Mesenchymal stem cell (in vitro differentiated cells and primary cell): ENCODE data around the gene CDRT4.

Experiments
- DNase-seq: peaks from one replicate; pipeline ENCODE4 v3.0.0-alpha.2; 2013
- H2AFZ ChIP-seq: one replicate; pipeline ENCODE4 v1.6.1; 2013; ENCODE audit warnings: low read depth, mild to moderate bottlenecking, control low read depth, inconsistent platforms, low read length, moderate library complexity
- H2AK5ac ChIP-seq: 2 replicates; pipeline ENCODE4 v1.6.1; 2013; ENCODE audit warnings: low read length, moderate library complexity, mild to moderate bottlenecking, inconsistent platforms; ENCODE audit not compliant: severe bottlenecking
- H2BK120ac ChIP-seq: one replicate; pipeline ENCODE4 v1.6.1; 2013; ENCODE audit warnings: low read depth, mild to moderate bottlenecking, inconsistent platforms, low read length, moderate library complexity
- H2BK12ac ChIP-seq, 2 experiments: one replicate each; pipeline ENCODE4 v1.6.1; 2013; ENCODE audit warnings: inconsistent platforms in 2 of 2, low read length in 2 of 2, mild to moderate bottlenecking in 2 of 2, moderate library complexity in 2 of 2, control low read depth in 1 of 2
- H2BK15ac ChIP-seq: one replicate; pipeline ENCODE4 v1.6.1; 2013; ENCODE audit warnings: mild to moderate bottlenecking, low read depth, inconsistent platforms; ENCODE audit not compliant: poor library complexity, severe bottlenecking
- H2BK5ac ChIP-seq: 2 replicates; pipeline ENCODE4 v1.6.1; 2013; ENCODE audit warnings: low read depth, mild to moderate bottlenecking, low read length, control low read depth, inconsistent platforms; ENCODE audit not compliant: poor library complexity, severe bottlenecking
- H3K14ac ChIP-seq, 2 experiments: one replicate each; pipeline ENCODE4 v1.6.1; 2013; ENCODE audit warnings: inconsistent platforms in 2 of 2, low read length in 2 of 2, control low read depth in 1 of 2, mild to moderate bottlenecking in 1 of 2, moderate library complexity in 1 of 2
- H3K18ac ChIP-seq, 2 experiments: one replicate each; pipeline ENCODE4 v1.6.1; 2013; ENCODE audit warnings: inconsistent platforms in 2 of 2, low read length in 2 of 2, control low read depth in 1 of 2, low read depth in 1 of 2, mild to moderate bottlenecking in 1 of 2
- H3K23ac ChIP-seq, 2 experiments: one replicate each; pipeline ENCODE4 v1.6.1; 2013; ENCODE audit warnings: inconsistent platforms in 2 of 2, low read length in 2 of 2, mild to moderate bottlenecking in 2 of 2, moderate library complexity in 2 of 2, control low read depth in 1 of 2
- H3K27ac ChIP-seq: 2 replicates; pipeline ENCODE4 v1.5.1; 2013; ENCODE audit warnings: mild to moderate bottlenecking, moderate library complexity, low read length, control low read depth, inconsistent platforms; ENCODE audit not compliant: poor library complexity, severe bottlenecking
- H3K27me3 ChIP-seq, 2 experiments: 2 replicates each; pipeline versions ENCODE4 v1.6.1 to v1.7.0; 2013; ENCODE audit warnings: low read length in 2 of 2, mild to moderate bottlenecking in 2 of 2, moderate library complexity in 2 of 2, control low read depth in 1 of 2, inconsistent platforms in 1 of 2; ENCODE audit not compliant: control insufficient read depth in 1 of 2, insufficient read depth in 1 of 2
- H3K36me3 ChIP-seq, 2 experiments: 2 replicates each; pipeline versions ENCODE4 v1.6.1 to v1.7.0; 2013; ENCODE audit warnings: low read length in 2 of 2, control low read depth in 1 of 2, inconsistent platforms in 1 of 2, low read depth in 1 of 2, mild to moderate bottlenecking in 1 of 2; ENCODE audit not compliant: insufficient read depth in 2 of 2, control insufficient read depth in 1 of 2
- H3K4ac ChIP-seq, 2 experiments: one replicate each; pipeline ENCODE4 v1.6.1; 2013; ENCODE audit warnings: inconsistent platforms in 2 of 2, low read length in 2 of 2, mild to moderate bottlenecking in 2 of 2, moderate library complexity in 2 of 2, control low read depth in 1 of 2, low read depth in 1 of 2
- H3K4me1 ChIP-seq: 2 replicates; pipeline ENCODE4 v1.6.1; 2013; ENCODE audit warnings: low read depth, low read length, control low read depth; ENCODE audit not compliant: control insufficient read depth, insufficient read depth
- H3K4me2 ChIP-seq: 2 replicates; pipeline ENCODE4 v1.6.1; 2013; ENCODE audit warnings: low read length, mild to moderate bottlenecking, inconsistent platforms; ENCODE audit not compliant: poor library complexity, severe bottlenecking
- H3K4me3 ChIP-seq, 2 experiments: 2 replicates each; pipeline versions ENCODE4 v1.5.1 to v1.7.0; 2013; ENCODE audit warnings: low read length in 2 of 2, mild to moderate bottlenecking in 2 of 2, control low read depth in 1 of 2, low read depth in 1 of 2; ENCODE audit not compliant: insufficient read depth in 1 of 2
- H3K79me1 ChIP-seq: replicated peaks from 2 replicates; pipeline ENCODE4 v1.6.1; 2013; ENCODE audit warnings: mild to moderate bottlenecking, control low read depth, low read length, inconsistent platforms; ENCODE audit not compliant: poor library complexity, severe bottlenecking
- H3K9ac ChIP-seq: 2 replicates; pipeline ENCODE4 v1.7.0; 2013; ENCODE audit warnings: mild to moderate bottlenecking, low read length, moderate library complexity
- H3K9me3 ChIP-seq: 2 replicates; pipeline ENCODE4 v1.7.0; 2013; ENCODE audit warnings: mild to moderate bottlenecking, low read length; ENCODE audit not compliant: control insufficient read depth
- H4K8ac ChIP-seq: one replicate; pipeline ENCODE4 v1.6.1; 2013; ENCODE audit warnings: inconsistent platforms, mild to moderate bottlenecking, low read length, moderate library complexity
- H4K91ac ChIP-seq: one replicate; pipeline ENCODE4 v1.6.1; 2013; ENCODE audit warnings: mild to moderate bottlenecking, low read length, inconsistent platforms
- WGBS: methylation state at CpG from one replicate; pipeline ENCODE4 v1.1.7; 2013; ENCODE audit warnings: mixed read lengths; 5-methylcytosine and 5-hydroxymethylcytosine counted together

The CDRT4 gene

DNA sequence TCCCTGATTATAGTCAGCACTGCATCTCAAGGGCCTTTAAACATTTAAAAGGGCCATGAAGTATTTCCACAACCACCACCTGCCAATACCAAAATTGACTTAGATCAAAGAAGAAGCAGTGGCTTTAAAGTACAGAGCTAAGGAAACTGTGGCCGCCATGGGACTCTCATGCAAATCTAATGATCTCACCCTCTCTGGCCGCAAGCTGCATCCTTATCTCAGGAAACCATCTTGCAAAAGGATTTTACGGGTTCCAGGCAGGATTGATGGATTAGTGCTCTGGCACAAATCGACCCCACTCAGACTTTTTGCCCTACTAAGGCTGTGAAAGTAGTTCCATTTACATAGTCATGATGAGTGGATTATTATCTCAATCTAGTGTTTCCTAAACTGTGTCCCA, 22.6 kb downstream of the CDRT4 start:
- peaks cover 2% of the 10 kb centered on the region for H3K79me1 ChIP-seq
- 17% methylated on average over 3 of the region's 4 CpGs for WGBS
- no peak overlapping the region for H3K4me2 ChIP-seq
- no peak overlapping the region for H3K23ac ChIP-seq
- H3K4ac ChIP-seq = no peak overlapping the region
- no peak overlapping the region for H3K9ac ChIP-seq
- no peak overlapping the region for H3K4me3 ChIP-seq
- H3K4me1 ChIP-seq = no peaks in the 10 kb centered on the region
- H4K8ac ChIP-seq = no peak overlapping the region
- peak; percentile 76 for DNase-seq
- H3K18ac ChIP-seq = no peak overlapping the region
- no peak overlapping the region for H3K14ac ChIP-seq
- H2BK5ac ChIP-seq = no peak overlapping the region
- no peaks in the 10 kb centered on the region for H3K27me3 ChIP-seq
- no peaks in the 10 kb centered on the region for H3K9me3 ChIP-seq
- H2BK12ac ChIP-seq = no peak overlapping the region
- H4K91ac ChIP-seq = no peak overlapping the region
- no peak overlapping the region for H2BK120ac ChIP-seq
- H3K27ac ChIP-seq = no peak overlapping the region
- H2AK5ac ChIP-seq = no peak overlapping the region
- no peak overlapping the region for H2BK15ac ChIP-seq
- H2AFZ ChIP-seq = no peak overlapping the region
- peaks cover 0 to 4% of the 10 kb centered on the region in 2 experiments for H3K36me3 ChIP-seq

DNA sequence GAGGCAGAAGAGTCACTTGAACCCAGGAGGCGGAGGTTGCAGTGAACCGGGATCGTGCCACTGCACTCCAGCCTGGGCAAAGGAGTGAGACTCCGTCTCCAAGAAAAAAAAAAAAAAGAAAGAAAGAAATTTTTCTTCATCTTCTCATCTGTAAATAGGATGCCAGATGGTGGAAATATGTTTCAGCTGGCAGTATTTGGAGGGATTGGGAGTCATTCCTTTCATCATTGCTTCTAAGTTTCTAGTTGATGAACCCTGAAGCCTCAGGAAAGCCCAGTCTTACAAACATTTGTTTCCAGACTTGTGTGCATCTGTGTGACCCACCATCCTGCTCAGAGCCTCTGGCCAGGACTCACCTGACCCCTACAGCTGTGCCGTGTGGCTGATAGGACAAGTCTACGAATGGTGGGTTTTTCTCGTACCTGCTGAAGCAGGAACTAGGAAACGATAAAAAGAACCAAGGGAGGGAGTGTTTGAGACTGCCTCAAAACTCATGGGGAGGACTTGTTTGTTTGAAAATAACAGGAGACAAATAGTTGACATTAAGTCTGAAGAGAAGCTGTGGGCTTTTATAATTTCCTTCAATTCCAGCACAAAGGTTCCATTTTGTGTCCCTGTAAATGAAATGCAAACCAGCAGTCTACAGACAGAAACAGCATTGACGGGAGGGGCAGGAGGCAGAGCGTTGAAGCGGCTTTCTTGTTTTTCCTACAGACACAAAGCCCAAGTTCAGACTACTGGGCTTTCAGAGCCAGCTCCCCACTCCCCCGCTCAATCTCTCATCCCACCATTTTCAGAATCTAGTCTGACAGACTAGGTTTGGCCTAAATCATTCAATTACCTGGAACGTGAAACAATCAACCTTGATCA, 24.9 kb downstream of the CDRT4 start:
- 98% methylated on average over 10 of the region's 13 CpGs for WGBS
- Histone ChIP-seq H3K36me3 (peaks cover 0 to 7% of the 10 kb centered on the region in 2 experiments), H3K27ac (no peak overlapping the region)

DNA sequence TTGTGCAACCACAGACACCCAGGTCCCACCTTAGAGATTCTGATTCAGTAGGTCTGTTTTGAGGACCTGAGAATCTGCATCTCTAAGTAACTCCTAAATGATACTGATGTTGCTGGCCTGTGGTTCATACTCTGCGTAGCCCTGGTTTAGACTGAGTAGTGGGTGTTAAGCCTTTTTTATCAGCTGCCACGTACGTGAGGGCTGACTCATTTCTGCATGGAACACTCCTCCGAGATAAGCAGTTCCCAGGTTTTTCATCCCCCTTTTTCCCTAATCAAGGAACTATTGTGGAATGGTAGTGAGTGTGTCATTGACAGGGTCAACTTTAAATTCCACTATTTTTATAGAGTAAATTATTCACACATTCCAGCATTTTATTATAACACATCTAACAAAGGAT, 26.1 kb downstream of the CDRT4 start:
- Histone ChIP-seq H3K4me3 (no peak overlapping the region), H4K8ac (no peak overlapping the region), H3K36me3 (peaks cover 0 to 13% of the 10 kb centered on the region in 2 experiments), H3K79me1 (peaks cover 4% of the 10 kb centered on the region), H2BK5ac (no peak overlapping the region), H2AK5ac (no peak overlapping the region), H4K91ac (no peak overlapping the region), H3K4me1 (peaks cover 3% of the 10 kb centered on the region), H2BK120ac (no peak overlapping the region), H3K14ac (no peak overlapping the region), H3K23ac (no peak overlapping the region), H3K27ac (no peak overlapping the region), H2BK15ac (no peak overlapping the region), H2BK12ac (no peak overlapping the region), H2AFZ (no peak overlapping the region), H3K18ac (no peak overlapping the region), H3K4me2 (no peak overlapping the region), H3K27me3 (no peaks in the 10 kb centered on the region), H3K4ac (no peak overlapping the region), H3K9ac (no peak overlapping the region), H3K9me3 (no peaks in the 10 kb centered on the region)
- DNase-seq = no peak
- 61% methylated on average over 3 of the region's 4 CpGs for WGBS

More for the DNA sequence above, 24.9 kb downstream of the CDRT4 start:
- H3K23ac ChIP-seq = no peak overlapping the region
- H3K18ac ChIP-seq = no peak overlapping the region
- H3K9ac ChIP-seq = no peak overlapping the region
- no peak overlapping the region for H3K14ac ChIP-seq
- H3K4ac ChIP-seq = no peak overlapping the region
- H2BK15ac ChIP-seq = no peak overlapping the region
- no peak overlapping the region for H3K4me2 ChIP-seq
- H2AK5ac ChIP-seq = no peak overlapping the region
- DNase-seq = no peak
- H3K79me1 ChIP-seq = peaks cover 2% of the 10 kb centered on the region
- H4K8ac ChIP-seq = no peak overlapping the region
- no peaks in the 10 kb centered on the region for H3K9me3 ChIP-seq
- H3K4me3 ChIP-seq = no peak overlapping the region
- no peak overlapping the region for H2BK12ac ChIP-seq
- H3K4me1 ChIP-seq = no peaks in the 10 kb centered on the region
- H2AFZ ChIP-seq = no peak overlapping the region
- H2BK120ac ChIP-seq = no peak overlapping the region
- no peak overlapping the region for H4K91ac ChIP-seq
- no peak overlapping the region for H2BK5ac ChIP-seq
- no peaks in the 10 kb centered on the region for H3K27me3 ChIP-seq

DNA sequence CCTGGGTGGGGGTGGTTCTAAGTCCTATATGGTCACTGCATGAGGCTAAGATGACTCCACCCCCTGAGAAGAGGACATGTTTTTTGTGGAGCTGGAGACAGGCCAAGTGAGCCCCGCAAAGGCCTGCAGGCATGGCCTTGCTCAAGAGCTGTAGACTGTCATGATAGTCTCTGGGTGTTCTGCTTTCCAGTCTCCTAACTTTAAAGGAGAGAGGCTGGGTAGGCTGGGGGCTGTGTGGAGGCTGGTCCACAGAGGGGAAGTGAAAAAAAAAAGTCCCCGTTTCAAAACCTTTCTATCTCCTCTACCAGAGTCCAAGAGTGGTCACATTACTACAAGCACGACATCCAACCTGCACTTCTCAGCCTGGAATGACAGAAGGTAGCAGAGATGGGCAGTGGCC, 27.1 kb downstream of the CDRT4 start:
- Histone ChIP-seq H3K9ac (no peak overlapping the region), H2BK5ac (no peak overlapping the region), H4K8ac (no peak overlapping the region), H3K9me3 (no peaks in the 10 kb centered on the region), H3K27ac (no peak overlapping the region), H3K4me3 (no peak overlapping the region), H3K79me1 (peaks cover 4% of the 10 kb centered on the region), H3K27me3 (no peaks in the 10 kb centered on the region), H2AFZ (no peak overlapping the region), H3K4ac (peak overlapping the region in 1 of 2 experiments; percentile 5), H2BK120ac (no peak overlapping the region), H3K23ac (no peak overlapping the region), H2BK12ac (no peak overlapping the region), H3K18ac (no peak overlapping the region), H2BK15ac (no peak overlapping the region), H3K4me2 (no peak overlapping the region), H2AK5ac (no peak overlapping the region), H3K4me1 (peaks cover 3% of the 10 kb centered on the region), H3K14ac (no peak overlapping the region), H4K91ac (no peak overlapping the region), H3K36me3 (peaks cover 0 to 13% of the 10 kb centered on the region in 2 experiments)
- 80% methylated on average over 2 of the region's 3 CpGs for WGBS
- DNase-seq = no peak
